Measurements from ENCODE around the gene SPOCK2.

DNA sequence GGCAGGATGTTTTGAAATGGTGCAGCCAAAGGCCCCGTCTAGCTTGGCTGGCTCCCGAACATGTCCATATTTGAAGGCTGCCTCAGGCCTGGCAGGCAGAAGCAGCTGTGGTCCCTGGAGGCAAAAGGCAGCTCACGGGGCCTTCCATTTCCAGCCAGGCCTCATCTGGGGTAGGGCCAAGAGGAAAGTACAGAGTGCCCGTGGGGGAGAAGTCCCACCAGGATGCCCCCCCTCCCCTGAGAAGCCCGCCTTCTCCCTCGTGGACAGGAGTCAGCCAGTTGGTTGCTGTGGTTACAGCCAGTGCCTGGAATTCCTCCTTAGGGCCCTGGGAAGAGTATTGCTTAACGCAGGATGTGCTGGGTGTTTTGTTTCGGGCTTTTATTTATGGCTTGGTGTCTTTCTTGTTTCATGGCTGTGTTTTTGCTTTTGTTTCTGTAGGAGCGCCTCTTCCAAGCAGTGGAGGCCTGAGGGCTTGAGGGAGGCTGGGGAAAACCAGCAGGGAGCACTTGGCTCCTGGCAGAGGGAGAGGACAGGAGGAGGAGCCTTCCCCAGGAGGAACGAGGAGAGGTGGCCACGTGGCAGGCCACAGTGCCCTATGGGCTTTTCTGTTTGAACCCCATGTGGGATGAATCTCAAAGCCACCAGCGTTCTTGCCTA lies 78.8 kb downstream of the SPOCK2 start:
- TF ChIP-seq, protein P1, sequence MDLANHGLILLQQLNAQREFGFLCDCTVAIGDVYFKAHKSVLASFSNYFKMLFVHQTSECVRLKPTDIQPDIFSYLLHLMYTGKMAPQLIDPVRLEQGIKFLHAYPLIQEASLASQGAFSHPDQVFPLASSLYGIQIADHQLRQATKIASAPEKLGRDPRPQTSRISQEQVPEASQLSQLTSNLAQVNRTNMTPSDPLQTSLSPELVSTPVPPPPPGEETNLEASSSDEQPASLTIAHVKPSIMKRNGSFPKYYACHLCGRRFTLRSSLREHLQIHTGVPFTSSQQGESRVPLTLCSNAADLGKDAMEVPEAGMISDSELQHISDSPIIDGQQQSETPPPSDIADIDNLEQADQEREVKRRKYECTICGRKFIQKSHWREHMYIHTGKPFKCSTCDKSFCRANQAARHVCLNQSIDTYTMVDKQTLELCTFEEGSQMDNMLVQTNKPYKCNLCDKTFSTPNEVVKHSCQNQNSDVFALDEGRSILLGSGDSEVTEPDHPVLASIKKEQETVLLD (CRISPR knock-in tag; IDR thresholded peaks at IDR 0.05; ENCODE audit: low read depth): no peak
- TF ChIP-seq, protein P2, sequence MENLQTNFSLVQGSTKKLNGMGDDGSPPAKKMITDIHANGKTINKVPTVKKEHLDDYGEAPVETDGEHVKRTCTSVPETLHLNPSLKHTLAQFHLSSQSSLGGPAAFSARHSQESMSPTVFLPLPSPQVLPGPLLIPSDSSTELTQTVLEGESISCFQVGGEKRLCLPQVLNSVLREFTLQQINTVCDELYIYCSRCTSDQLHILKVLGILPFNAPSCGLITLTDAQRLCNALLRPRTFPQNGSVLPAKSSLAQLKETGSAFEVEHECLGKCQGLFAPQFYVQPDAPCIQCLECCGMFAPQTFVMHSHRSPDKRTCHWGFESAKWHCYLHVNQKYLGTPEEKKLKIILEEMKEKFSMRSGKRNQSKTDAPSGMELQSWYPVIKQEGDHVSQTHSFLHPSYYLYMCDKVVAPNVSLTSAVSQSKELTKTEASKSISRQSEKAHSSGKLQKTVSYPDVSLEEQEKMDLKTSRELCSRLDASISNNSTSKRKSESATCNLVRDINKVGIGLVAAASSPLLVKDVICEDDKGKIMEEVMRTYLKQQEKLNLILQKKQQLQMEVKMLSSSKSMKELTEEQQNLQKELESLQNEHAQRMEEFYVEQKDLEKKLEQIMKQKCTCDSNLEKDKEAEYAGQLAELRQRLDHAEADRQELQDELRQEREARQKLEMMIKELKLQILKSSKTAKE (CRISPR knock-in tag; IDR thresholded peaks at IDR 0.05; ENCODE audit: borderline replicate concordance): no peak
- TF ChIP-seq PHB2 (IDR thresholded peaks at IDR 0.05; ENCODE audit: partially characterized antibody) (no peak), EZH2 (conservative IDR thresholded peaks at IDR 0.05; ENCODE audit: low read depth, low read length) (no peak), PHF8 (CRISPR knock-in tag; IDR thresholded peaks at IDR 0.05) (no peak), POLR2A (IDR thresholded peaks at IDR 0.05; ENCODE audit: insufficient read depth in 1 of 2, low read depth in 2 of 2, low read length in 2 of 2) (no peak), GABPA (IDR thresholded peaks at IDR 0.05; ENCODE audit: low read depth, low read length) (no peak), GABPA (CRISPR knock-in tag; IDR thresholded peaks at IDR 0.05; ENCODE audit: low read depth) (no peak), HNRNPUL1 (IDR thresholded peaks at IDR 0.05; ENCODE audit: low read depth, low read length) (no peak)
- TF ChIP-seq, protein P3, sequence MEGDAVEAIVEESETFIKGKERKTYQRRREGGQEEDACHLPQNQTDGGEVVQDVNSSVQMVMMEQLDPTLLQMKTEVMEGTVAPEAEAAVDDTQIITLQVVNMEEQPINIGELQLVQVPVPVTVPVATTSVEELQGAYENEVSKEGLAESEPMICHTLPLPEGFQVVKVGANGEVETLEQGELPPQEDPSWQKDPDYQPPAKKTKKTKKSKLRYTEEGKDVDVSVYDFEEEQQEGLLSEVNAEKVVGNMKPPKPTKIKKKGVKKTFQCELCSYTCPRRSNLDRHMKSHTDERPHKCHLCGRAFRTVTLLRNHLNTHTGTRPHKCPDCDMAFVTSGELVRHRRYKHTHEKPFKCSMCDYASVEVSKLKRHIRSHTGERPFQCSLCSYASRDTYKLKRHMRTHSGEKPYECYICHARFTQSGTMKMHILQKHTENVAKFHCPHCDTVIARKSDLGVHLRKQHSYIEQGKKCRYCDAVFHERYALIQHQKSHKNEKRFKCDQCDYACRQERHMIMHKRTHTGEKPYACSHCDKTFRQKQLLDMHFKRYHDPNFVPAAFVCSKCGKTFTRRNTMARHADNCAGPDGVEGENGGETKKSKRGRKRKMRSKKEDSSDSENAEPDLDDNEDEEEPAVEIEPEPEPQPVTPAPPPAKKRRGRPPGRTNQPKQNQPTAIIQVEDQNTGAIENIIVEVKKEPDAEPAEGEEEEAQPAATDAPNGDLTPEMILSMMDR (CRISPR knock-in tag; IDR thresholded peaks at IDR 0.05): no peak
- TF ChIP-seq, protein P4, sequence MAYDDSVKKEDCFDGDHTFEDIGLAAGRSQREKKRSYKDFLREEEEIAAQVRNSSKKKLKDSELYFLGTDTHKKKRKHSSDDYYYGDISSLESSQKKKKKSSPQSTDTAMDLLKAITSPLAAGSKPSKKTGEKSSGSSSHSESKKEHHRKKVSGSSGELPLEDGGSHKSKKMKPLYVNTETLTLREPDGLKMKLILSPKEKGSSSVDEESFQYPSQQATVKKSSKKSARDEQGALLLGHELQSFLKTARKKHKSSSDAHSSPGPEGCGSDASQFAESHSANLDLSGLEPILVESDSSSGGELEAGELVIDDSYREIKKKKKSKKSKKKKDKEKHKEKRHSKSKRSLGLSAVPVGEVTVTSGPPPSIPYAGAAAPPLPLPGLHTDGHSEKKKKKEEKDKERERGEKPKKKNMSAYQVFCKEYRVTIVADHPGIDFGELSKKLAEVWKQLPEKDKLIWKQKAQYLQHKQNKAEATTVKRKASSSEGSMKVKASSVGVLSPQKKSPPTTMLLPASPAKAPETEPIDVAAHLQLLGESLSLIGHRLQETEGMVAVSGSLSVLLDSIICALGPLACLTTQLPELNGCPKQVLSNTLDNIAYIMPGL (CRISPR knock-in tag; IDR thresholded peaks at IDR 0.05; ENCODE audit: borderline replicate concordance in 1 of 2, low read depth in 1 of 2): no peak
- TF ChIP-seq, protein P5, sequence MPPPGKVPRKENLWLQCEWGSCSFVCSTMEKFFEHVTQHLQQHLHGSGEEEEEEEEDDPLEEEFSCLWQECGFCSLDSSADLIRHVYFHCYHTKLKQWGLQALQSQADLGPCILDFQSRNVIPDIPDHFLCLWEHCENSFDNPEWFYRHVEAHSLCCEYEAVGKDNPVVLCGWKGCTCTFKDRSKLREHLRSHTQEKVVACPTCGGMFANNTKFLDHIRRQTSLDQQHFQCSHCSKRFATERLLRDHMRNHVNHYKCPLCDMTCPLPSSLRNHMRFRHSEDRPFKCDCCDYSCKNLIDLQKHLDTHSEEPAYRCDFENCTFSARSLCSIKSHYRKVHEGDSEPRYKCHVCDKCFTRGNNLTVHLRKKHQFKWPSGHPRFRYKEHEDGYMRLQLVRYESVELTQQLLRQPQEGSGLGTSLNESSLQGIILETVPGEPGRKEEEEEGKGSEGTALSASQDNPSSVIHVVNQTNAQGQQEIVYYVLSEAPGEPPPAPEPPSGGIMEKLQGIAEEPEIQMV (CRISPR knock-in tag; IDR thresholded peaks at IDR 0.05; ENCODE audit: low read depth): no peak
- TF ChIP-seq, protein P6, sequence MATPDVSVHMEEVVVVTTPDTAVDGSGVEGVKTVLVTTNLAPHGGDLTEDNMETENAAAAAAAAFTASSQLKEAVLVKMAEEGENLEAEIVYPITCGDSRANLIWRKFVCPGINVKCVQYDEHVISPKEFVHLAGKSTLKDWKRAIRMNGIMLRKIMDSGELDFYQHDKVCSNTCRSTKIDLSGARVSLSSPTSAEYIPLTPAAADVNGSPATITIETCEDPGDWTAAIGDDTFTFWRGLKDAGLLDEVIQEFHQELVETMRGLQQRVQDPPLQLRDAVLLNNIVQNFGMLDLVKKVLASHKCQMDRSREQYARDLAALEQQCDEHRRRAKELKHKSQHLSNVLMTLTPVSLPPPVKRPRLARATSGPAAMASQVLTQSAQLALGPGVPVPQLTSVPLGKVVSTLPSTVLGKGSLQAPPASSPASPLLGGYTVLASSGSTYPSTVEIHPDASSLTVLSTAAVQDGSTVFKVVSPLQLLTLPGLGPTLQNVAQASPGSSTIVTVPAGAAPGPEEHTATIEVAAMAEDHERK (CRISPR knock-in tag; IDR thresholded peaks at IDR 0.05; ENCODE audit: low read depth): no peak

Data from HepG2 (cell line).